Liver (tissue), 9 donors: ENCODE data around the gene CTNNA2. TPM values are rescaled to one million over a fixed set of nuclear protein-coding genes. Genes with fewer than 3 reads are reported as not detected.

Experiments used
- DNase-seq: peaks from one replicate; pipeline ENCODE4 v3.0.0-alpha.2; 2017; ENCODE audit warnings: low spot score
- H3K27ac ChIP-seq, 2 donors: one replicate each; pipeline ENCODE4 v1.7.0; 2013; ENCODE audit warnings: inconsistent platforms in 2 of 2, low read length in 2 of 2, control low read depth in 1 of 2, low read depth in 1 of 2, mild to moderate bottlenecking in 1 of 2
- H3K27me3 ChIP-seq, 4 donors: one replicate each; pipeline versions ENCODE4 v1.6.1 to v1.7.0; 2013; ENCODE audit warnings: low read length in 3 of 4, inconsistent platforms in 1 of 4, mild to moderate bottlenecking in 1 of 4, moderate library complexity in 1 of 4; ENCODE audit not compliant: control insufficient read depth in 4 of 4, insufficient read depth in 4 of 4
- H3K36me3 ChIP-seq, 4 donors: one replicate each; pipeline versions ENCODE4 v1.6.1 to v1.7.0; 2013; ENCODE audit warnings: low read length in 3 of 4, mild to moderate bottlenecking in 3 of 4, low read depth in 1 of 4, moderate library complexity in 1 of 4; ENCODE audit not compliant: control insufficient read depth in 4 of 4, insufficient read depth in 3 of 4
- H3K4me1 ChIP-seq, 4 donors: one replicate each; pipeline versions ENCODE4 v1.6.1 to v1.7.0; 2013; ENCODE audit warnings: low read length in 3 of 4, mild to moderate bottlenecking in 3 of 4, moderate library complexity in 1 of 4; ENCODE audit not compliant: control insufficient read depth in 4 of 4, insufficient read depth in 4 of 4
- H3K4me3 ChIP-seq, 3 donors: one replicate each; pipeline versions ENCODE4 v1.6.1 to v1.7.0; 2013; ENCODE audit warnings: low read length in 3 of 3, control low read depth in 1 of 3, low read depth in 1 of 3, mild to moderate bottlenecking in 1 of 3
- H3K9ac ChIP-seq, 2 donors: one replicate each; pipeline ENCODE4 v1.7.0; 2013; ENCODE audit warnings: low read length in 2 of 2, mild to moderate bottlenecking in 2 of 2, moderate library complexity in 2 of 2, control low read depth in 1 of 2, low read depth in 1 of 2
- H3K9me3 ChIP-seq, 4 donors: one replicate each; pipeline versions ENCODE4 v1.6.1 to v1.7.0; 2013; ENCODE audit warnings: low read length in 3 of 4; ENCODE audit not compliant: control insufficient read depth in 4 of 4
- ATF3 ChIP-seq: IDR thresholded peaks from 2 replicates; pipeline ENCODE4 v1.6.1; 2016; ENCODE audit warnings: antibody characterized with exemption
- CTCF ChIP-seq: fragments of 150-350 bp; IDR thresholded peaks from 2 replicates; pipeline ENCODE4 v1.5.1; 2017; ENCODE audit warnings: improper control_type of control experiment, low read depth, low read length; ENCODE audit not compliant: missing input control
- EGR1 ChIP-seq, 2 donors: IDR thresholded peaks; 2 replicates each; pipeline ENCODE4 v1.6.1; 2016 to 2018; ENCODE audit warnings: antibody characterized with exemption in 2 of 2, low read depth in 2 of 2
- FOXA1 ChIP-seq: IDR thresholded peaks from 2 replicates; pipeline ENCODE4 v1.6.1; 2016; ENCODE audit warnings: antibody characterized with exemption
- FOXA2 ChIP-seq: IDR thresholded peaks from 2 replicates; pipeline ENCODE4 v1.6.1; 2016; ENCODE audit warnings: antibody characterized with exemption
- GABPA ChIP-seq, 2 donors: IDR thresholded peaks in 1 of 2; conservative IDR thresholded peaks in 1 of 2; 2 replicates each; pipeline ENCODE4 v1.6.1; 2016; ENCODE audit warnings: antibody characterized with exemption in 2 of 2, mild to moderate bottlenecking in 1 of 2, moderate library complexity in 1 of 2
- HNF4A ChIP-seq, 2 donors: conservative IDR thresholded peaks; 2 replicates each; pipeline ENCODE4 v1.6.1; 2016; ENCODE audit warnings: antibody characterized with exemption in 2 of 2, mild to moderate bottlenecking in 2 of 2
- HNF4G ChIP-seq: IDR thresholded peaks from 2 replicates; pipeline ENCODE4 v1.6.1; 2016; ENCODE audit warnings: antibody characterized with exemption
- JUND ChIP-seq, 2 donors: IDR thresholded peaks; 2 replicates each; pipeline ENCODE4 v1.6.1; 2016; ENCODE audit warnings: antibody characterized with exemption in 2 of 2
- MAX ChIP-seq: IDR thresholded peaks from 2 replicates; pipeline ENCODE4 v1.6.1; 2016; ENCODE audit warnings: antibody characterized with exemption
- NR2F2 ChIP-seq: IDR thresholded peaks from 2 replicates; pipeline ENCODE4 v1.6.1; 2016; ENCODE audit warnings: antibody characterized with exemption
- RAD21 ChIP-seq, 2 donors: IDR thresholded peaks; 2 replicates each; pipeline ENCODE4 v1.6.1; 2016; ENCODE audit warnings: antibody characterized with exemption in 2 of 2, mild to moderate bottlenecking in 2 of 2
- REST ChIP-seq: IDR thresholded peaks from 2 replicates; pipeline ENCODE4 v1.6.1; 2016; ENCODE audit warnings: antibody characterized with exemption, mild to moderate bottlenecking
- RXRA ChIP-seq, 2 donors: IDR thresholded peaks; 2 replicates each; pipeline ENCODE4 v1.6.1; 2017 to 2018; ENCODE audit warnings: antibody characterized with exemption in 2 of 2, mild to moderate bottlenecking in 1 of 2
- SP1 ChIP-seq: IDR thresholded peaks from 2 replicates; pipeline ENCODE4 v1.6.1; 2018; ENCODE audit warnings: antibody characterized with exemption, mild to moderate bottlenecking
- TAF1 ChIP-seq: conservative IDR thresholded peaks from 2 replicates; pipeline ENCODE4 v1.6.1; 2016; ENCODE audit warnings: antibody characterized with exemption, mild to moderate bottlenecking
- YY1 ChIP-seq: IDR thresholded peaks from 2 replicates; pipeline ENCODE4 v1.6.1; 2016; ENCODE audit warnings: antibody characterized with exemption, mild to moderate bottlenecking
- ZBTB33 ChIP-seq: IDR thresholded peaks from 2 replicates; pipeline ENCODE4 v1.6.1; 2016; ENCODE audit warnings: antibody characterized with exemption
- WGBS: extraction: QIAGEN DNeasy Blood & Tissue Kit; methylation state at CpG from one replicate; pipeline ENCODE4 v1.1.7; 2013; 5-methylcytosine and 5-hydroxymethylcytosine counted together
- polyA plus RNA-seq, 2 donors: library from polyadenylated mRNA; stranded (reverse) in 1 of 2; unstranded in 1 of 2; fragments of 200-250 nt in 1 of 2; fragments of >200 nt in 1 of 2; fragmentation: Nextera tagmentation in 1 of 2; extraction: Ambion mirVana in 1 of 2; gene quantifications; one replicate each; pipeline versions ENCODE4 v1.2.1 to v1.2.3, GENCODE V29; 2013 to 2015
- total RNA-seq, 2 donors: library from RNA; depleted of rRNA; stranded (reverse); fragments of >200 nt; gene quantifications; one replicate each; pipeline ENCODE4 v1.2.3, GENCODE V29; 2014
- donor health status: healthy.
- donor health status: healthy.
- donor health status: healthy.
- donor health status: healthy.
- donor health status: healthy.

The CTNNA2 gene
- total and polyA plus RNA-seq, 4 donors, result 0.05 TPM; not detected in 3

- H3K36me3 ChIP-seq, result no peaks in the 10 kb centered on the region
- no peaks in the 10 kb centered on the region for H3K4me1 ChIP-seq
- H3K27me3 ChIP-seq, result peaks cover 0 to 2% (median 0%) of the 10 kb centered on the region in 4 donors
- H3K27ac ChIP-seq, result no peak overlapping the region
- H3K9ac ChIP-seq, result no peak overlapping the region
- no peak overlapping the region for H3K4me3 ChIP-seq
- no peak for DNase-seq
- 73% methylated on average over 7 of the region's 7 CpGs for WGBS
- TF ChIP-seq RAD21 (IDR thresholded peaks at IDR 0.05) (no peak), CTCF (no peak), NR2F2 (no peak), TAF1 (no peak), EGR1 (IDR thresholded peaks at IDR 0.05; ENCODE audit: low read depth in 2 of 2) (no peak), GABPA (IDR thresholded peaks at IDR 0.05 in 1 of 2, conservative IDR thresholded peaks at IDR 0.05 in 1 of 2) (no peak), HNF4A (conservative IDR thresholded peaks at IDR 0.05) (no peak), ATF3 (no peak), RXRA (IDR thresholded peaks at IDR 0.05) (no peak), HNF4G (no peak), FOXA2 (no peak), JUND (IDR thresholded peaks at IDR 0.05) (no peak), YY1 (no peak), REST (no peak), MAX (no peak), FOXA1 (no peak)
- no peaks in the 10 kb centered on the region for H3K9me3 ChIP-seq
These were observed 739.6 kb downstream of the CTNNA2 start for GRCh38 chr2:80252294-80252986.

GRCh38 chr2:80255918-80256781 lies 743.3 kb downstream of the CTNNA2 start:
- Histone ChIP-seq H3K27me3 (peaks cover 0 to 6% (median 0%) of the 10 kb centered on the region in 4 donors), H3K4me3 (no peak overlapping the region), H3K27ac (no peak overlapping the region), H3K9ac (no peak overlapping the region), H3K9me3 (no peaks in the 10 kb centered on the region), H3K36me3 (no peaks in the 10 kb centered on the region), H3K4me1 (no peaks in the 10 kb centered on the region)
- DNase-seq, result no peak
- 58% methylated on average over 9 of the region's 9 CpGs for WGBS
- TF ChIP-seq SP1 (no peak), ZBTB33 (no peak), NR2F2 (no peak), CTCF (peak; percentile 10), RAD21 (IDR thresholded peaks at IDR 0.05) (peak; percentile 11 to 35)
